Amniotic epithelial cell (primary cell): ENCODE measurements around the gene TST.

Experiments
- DNase-seq: peaks from one replicate; pipeline ENCODE4 v3.0.0-alpha.2; 2010; ENCODE audit warnings: low read depth

The TST gene

GRCh38 chr22:36982136-36982535 is 37.1 kb downstream of the TST start:
- DNase-seq: no peak

GRCh38 chr22:36981247-36981775 is 37.9 kb downstream of the TST start:
- DNase-seq: no peak

GRCh38 chr22:36979016-36979910 is 40.0 kb downstream of the TST start:
- no peak for DNase-seq

GRCh38 chr22:36977947-36978660 is 41.1 kb downstream of the TST start:
- DNase-seq: peak; percentile 70

- peak; percentile 13 for DNase-seq
Observed at GRCh38 chr22:36977401-36977861, 41.8 kb downstream of the TST start.

- no peak for DNase-seq
Observed at GRCh38 chr22:36976606-36977005, 42.6 kb downstream of the TST start.

- DNase-seq: no peak
Observed at GRCh38 chr22:36971341-36972125, 47.7 kb downstream of the TST start.

GRCh38 chr22:36968249-36968964 is 50.8 kb downstream of the TST start:
- no peak for DNase-seq

GRCh38 chr22:36966851-36967540 is 52.3 kb downstream of the TST start:
- peak; percentile 77 for DNase-seq

GRCh38 chr22:36965696-36966095 is 53.6 kb downstream of the TST start:
- DNase-seq: no peak

GRCh38 chr22:36964106-36964505 is 55.1 kb downstream of the TST start:
- no peak for DNase-seq

- no peak for DNase-seq
Observed at GRCh38 chr22:36963302-36963701, 55.9 kb downstream of the TST start.

- DNase-seq: peak; percentile 84
Observed at GRCh38 chr22:36961626-36962025, 57.6 kb downstream of the TST start.
